Keratinocyte (primary cell): ENCODE data around the gene CCR5AS.

Source experiments
- EZH2 ChIP-seq: IDR thresholded peaks from one replicate; pipeline ENCODE4 v1.6.1; 2012; ENCODE audit warnings: inconsistent platforms, mild to moderate bottlenecking, low read length, moderate library complexity
- TF ChIP-seq, protein P1 (sequence below), 3 experiments: IDR thresholded peaks in 1 of 3; conservative IDR thresholded peaks in 1 of 3; optimal IDR thresholded peaks in 1 of 3; 2 replicates in 2 of 3; 3 replicates in 1 of 3; pipeline versions ENCODE3 to v1.5.1; 2011; ENCODE audit warnings: low read length in 3 of 3, mild to moderate bottlenecking in 3 of 3, moderate library complexity in 2 of 3, control low read depth in 1 of 3, inconsistent platforms in 1 of 3; ENCODE audit not compliant: insufficient read depth in 2 of 3; ENCODE audit errors: extremely low read depth in 1 of 3

- TF ChIP-seq, protein P1, sequence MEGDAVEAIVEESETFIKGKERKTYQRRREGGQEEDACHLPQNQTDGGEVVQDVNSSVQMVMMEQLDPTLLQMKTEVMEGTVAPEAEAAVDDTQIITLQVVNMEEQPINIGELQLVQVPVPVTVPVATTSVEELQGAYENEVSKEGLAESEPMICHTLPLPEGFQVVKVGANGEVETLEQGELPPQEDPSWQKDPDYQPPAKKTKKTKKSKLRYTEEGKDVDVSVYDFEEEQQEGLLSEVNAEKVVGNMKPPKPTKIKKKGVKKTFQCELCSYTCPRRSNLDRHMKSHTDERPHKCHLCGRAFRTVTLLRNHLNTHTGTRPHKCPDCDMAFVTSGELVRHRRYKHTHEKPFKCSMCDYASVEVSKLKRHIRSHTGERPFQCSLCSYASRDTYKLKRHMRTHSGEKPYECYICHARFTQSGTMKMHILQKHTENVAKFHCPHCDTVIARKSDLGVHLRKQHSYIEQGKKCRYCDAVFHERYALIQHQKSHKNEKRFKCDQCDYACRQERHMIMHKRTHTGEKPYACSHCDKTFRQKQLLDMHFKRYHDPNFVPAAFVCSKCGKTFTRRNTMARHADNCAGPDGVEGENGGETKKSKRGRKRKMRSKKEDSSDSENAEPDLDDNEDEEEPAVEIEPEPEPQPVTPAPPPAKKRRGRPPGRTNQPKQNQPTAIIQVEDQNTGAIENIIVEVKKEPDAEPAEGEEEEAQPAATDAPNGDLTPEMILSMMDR (optimal IDR thresholded peaks at IDR 0.05 in 1 of 3, IDR thresholded peaks at IDR 0.05 in 1 of 3, conservative IDR thresholded peaks at IDR 0.05 in 1 of 3; ENCODE audit: extremely low read depth in 1 of 3, insufficient read depth in 2 of 3, low read length in 3 of 3) = no peak
- no peak for TF ChIP-seq EZH2
Measured at GRCh38 chr3:46398186-46398955, 8.5 kb downstream of the CCR5AS start.
